ENCODE data around the gene AUH.

DNA sequence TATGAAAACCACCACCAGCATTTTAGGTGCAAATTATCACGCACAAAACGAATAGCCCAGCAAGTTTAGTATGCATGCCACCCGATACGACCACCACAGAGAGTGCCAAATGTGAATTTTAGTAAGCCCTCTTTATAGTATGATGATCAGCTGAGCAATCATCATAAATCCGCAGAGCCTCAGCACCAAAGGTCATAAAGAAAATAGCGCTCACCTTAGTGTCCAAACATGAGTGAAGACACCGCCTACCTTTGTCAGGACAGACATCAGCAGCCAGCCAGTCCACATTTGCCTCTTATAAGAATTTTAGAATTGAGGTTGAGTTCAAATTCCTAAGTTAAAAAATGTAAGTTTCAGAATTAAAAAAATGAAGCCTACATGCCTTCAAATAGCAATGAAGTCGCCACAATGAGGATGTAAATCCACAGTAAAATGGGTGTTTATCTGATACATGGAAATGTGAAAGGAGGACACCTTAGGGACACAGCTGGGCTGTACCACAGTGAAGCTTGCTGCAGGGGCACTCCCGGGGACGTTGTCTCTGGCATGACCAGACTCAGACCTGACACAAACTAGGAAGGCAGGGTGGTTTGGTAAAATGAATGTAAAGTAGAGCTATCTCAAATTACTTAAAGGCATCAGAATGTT is 149.0 kb downstream of the AUH start:
- TF ChIP-seq, protein P1, sequence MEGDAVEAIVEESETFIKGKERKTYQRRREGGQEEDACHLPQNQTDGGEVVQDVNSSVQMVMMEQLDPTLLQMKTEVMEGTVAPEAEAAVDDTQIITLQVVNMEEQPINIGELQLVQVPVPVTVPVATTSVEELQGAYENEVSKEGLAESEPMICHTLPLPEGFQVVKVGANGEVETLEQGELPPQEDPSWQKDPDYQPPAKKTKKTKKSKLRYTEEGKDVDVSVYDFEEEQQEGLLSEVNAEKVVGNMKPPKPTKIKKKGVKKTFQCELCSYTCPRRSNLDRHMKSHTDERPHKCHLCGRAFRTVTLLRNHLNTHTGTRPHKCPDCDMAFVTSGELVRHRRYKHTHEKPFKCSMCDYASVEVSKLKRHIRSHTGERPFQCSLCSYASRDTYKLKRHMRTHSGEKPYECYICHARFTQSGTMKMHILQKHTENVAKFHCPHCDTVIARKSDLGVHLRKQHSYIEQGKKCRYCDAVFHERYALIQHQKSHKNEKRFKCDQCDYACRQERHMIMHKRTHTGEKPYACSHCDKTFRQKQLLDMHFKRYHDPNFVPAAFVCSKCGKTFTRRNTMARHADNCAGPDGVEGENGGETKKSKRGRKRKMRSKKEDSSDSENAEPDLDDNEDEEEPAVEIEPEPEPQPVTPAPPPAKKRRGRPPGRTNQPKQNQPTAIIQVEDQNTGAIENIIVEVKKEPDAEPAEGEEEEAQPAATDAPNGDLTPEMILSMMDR (IDR thresholded peaks at IDR 0.05; ENCODE audit: insufficient read depth, low read length): no peak
- TF ChIP-seq, protein P2, sequence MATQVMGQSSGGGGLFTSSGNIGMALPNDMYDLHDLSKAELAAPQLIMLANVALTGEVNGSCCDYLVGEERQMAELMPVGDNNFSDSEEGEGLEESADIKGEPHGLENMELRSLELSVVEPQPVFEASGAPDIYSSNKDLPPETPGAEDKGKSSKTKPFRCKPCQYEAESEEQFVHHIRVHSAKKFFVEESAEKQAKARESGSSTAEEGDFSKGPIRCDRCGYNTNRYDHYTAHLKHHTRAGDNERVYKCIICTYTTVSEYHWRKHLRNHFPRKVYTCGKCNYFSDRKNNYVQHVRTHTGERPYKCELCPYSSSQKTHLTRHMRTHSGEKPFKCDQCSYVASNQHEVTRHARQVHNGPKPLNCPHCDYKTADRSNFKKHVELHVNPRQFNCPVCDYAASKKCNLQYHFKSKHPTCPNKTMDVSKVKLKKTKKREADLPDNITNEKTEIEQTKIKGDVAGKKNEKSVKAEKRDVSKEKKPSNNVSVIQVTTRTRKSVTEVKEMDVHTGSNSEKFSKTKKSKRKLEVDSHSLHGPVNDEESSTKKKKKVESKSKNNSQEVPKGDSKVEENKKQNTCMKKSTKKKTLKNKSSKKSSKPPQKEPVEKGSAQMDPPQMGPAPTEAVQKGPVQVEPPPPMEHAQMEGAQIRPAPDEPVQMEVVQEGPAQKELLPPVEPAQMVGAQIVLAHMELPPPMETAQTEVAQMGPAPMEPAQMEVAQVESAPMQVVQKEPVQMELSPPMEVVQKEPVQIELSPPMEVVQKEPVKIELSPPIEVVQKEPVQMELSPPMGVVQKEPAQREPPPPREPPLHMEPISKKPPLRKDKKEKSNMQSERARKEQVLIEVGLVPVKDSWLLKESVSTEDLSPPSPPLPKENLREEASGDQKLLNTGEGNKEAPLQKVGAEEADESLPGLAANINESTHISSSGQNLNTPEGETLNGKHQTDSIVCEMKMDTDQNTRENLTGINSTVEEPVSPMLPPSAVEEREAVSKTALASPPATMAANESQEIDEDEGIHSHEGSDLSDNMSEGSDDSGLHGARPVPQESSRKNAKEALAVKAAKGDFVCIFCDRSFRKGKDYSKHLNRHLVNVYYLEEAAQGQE (IDR thresholded peaks at IDR 0.05; ENCODE audit: insufficient replicate concordance, low read depth): no peak
- TF ChIP-seq POLR2AphosphoS5 (IDR thresholded peaks at IDR 0.05; ENCODE audit: low read depth) (no peak), GABPA (IDR thresholded peaks at IDR 0.05; ENCODE audit: low read depth) (no peak)
